NT2/D1 (cell line): ENCODE results near the gene SLC15A3.
"Not testable (repeated sequence)": the region's sequence is repeated elsewhere in the genome, so short reads cannot be mapped to it uniquely, and the experiment has no call there.

Experiments used
- DNase-seq: peaks from one replicate; pipeline ENCODE4 v3.0.0-alpha.2; 2011; ENCODE audit warnings: low read depth, low spot score
- H3K27me3 ChIP-seq: 2 replicates; pipeline ENCODE4 v1.6.0; 2011; ENCODE audit warnings: mild to moderate bottlenecking; ENCODE audit not compliant: insufficient read length, insufficient read depth
- H3K36me3 ChIP-seq: 2 replicates; pipeline ENCODE4 v1.6.1; 2011; ENCODE audit warnings: mild to moderate bottlenecking, low read length, mixed read lengths; ENCODE audit not compliant: insufficient read depth, insufficient read length
- H3K4me1 ChIP-seq: 2 replicates; pipeline ENCODE4 v1.5.1; 2011; ENCODE audit not compliant: insufficient read depth, insufficient read length
- H3K4me3 ChIP-seq: 2 replicates; pipeline ENCODE4 v1.5.1; 2011; ENCODE audit warnings: low read depth; ENCODE audit not compliant: insufficient read length
- H3K9ac ChIP-seq: 2 replicates; pipeline ENCODE4 v1.6.0; 2011; ENCODE audit warnings: low read depth; ENCODE audit not compliant: insufficient read length
- H3K9me3 ChIP-seq: 2 replicates; pipeline ENCODE4 v1.5.1; 2011; ENCODE audit warnings: mild to moderate bottlenecking, low read length; ENCODE audit not compliant: insufficient read depth
- SUZ12 ChIP-seq: IDR thresholded peaks from 2 replicates; pipeline ENCODE4 v1.6.1; 2011; ENCODE audit not compliant: insufficient read length, insufficient read depth; ENCODE audit errors: extremely low read depth
- YY1 ChIP-seq: IDR thresholded peaks from 2 replicates; pipeline ENCODE4 v1.6.1; 2011; ENCODE audit not compliant: insufficient read length, insufficient read depth
- ZNF274 ChIP-seq: IDR thresholded peaks from 2 replicates; pipeline ENCODE4 v1.6.1; 2011; ENCODE audit warnings: mild to moderate bottlenecking, low read depth, low read length

SLC15A3 gene

DNA sequence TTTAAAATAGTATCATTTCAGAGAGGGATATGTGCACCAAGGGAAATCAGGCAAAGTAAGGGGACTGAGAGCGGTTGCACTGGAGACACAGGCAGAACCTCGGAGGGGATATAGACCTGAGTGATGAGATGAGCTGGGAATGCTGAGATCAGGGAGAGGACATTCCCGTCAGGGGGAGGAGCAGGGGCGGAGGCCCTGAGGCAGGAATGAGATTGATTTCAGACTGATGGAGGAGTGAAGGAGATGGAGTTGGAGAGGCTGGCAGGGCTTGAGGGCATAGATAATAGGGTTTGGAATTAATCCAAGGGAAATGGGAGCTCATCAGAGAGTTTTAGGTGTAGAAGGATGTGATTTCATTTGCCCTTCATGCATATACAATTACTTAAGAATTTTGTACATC lies 32.7 kb upstream of the SLC15A3 start:
- no peak for DNase-seq
- Histone ChIP-seq H3K4me1 (peaks cover 3% of the 10 kb centered on the region), H3K9me3 (no peaks in the 10 kb centered on the region), H3K27me3 (no peaks in the 10 kb centered on the region), H3K9ac (no peak overlapping the region), H3K4me3 (no peak overlapping the region), H3K36me3 (no peaks in the 10 kb centered on the region)
- TF ChIP-seq YY1: no peak
- no peak for TF ChIP-seq SUZ12
- no peak for TF ChIP-seq ZNF274

DNA sequence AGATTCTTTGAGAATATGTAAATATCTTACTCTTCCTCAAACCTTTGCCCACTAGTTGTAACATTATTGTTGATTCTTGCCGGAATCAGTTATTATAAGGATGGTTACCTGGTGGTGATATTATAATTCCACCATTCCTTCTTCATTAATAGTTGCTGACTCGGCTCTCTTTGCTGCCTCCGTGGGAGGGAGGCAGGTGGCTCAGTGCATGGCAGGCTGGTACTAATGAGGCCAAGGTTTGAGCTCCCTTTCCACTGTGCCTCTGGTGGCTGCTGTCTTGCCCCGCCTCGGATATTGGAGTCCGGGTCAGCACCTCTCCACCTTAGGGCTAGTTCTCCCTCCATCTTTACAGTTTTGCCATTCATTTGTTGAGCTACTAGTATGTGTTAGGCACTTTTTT lies 32.2 kb upstream of the SLC15A3 start:
- TF ChIP-seq SUZ12 (no peak), ZNF274 (no peak), YY1 (no peak)
- no peaks in the 10 kb centered on the region for H3K9me3 ChIP-seq
- H3K4me1 ChIP-seq: peaks cover 3% of the 10 kb centered on the region
- H3K27me3 ChIP-seq: no peaks in the 10 kb centered on the region
- no peak overlapping the region for H3K4me3 ChIP-seq
- no peak for DNase-seq
- H3K36me3 ChIP-seq: no peaks in the 10 kb centered on the region
- H3K9ac ChIP-seq: no peak overlapping the region

DNA sequence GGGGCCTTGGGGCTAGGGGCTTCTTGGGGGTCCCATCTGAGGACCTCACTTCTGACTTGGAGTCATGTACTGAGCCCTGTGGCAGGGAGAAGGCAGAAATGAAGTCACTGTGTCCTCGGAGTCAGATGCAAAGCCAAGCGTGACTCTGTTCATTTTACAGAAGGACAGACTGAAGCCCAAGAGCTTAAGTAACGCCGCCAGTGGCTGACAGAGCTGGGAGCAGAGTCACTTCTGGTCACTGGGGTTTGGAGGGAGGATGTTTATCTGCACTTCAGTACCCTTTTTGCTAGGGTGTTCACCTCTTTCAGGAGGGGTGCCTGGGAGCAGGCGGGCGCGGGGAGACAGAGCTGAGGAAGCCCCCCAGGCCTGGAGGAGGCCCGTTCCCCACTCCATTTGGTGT lies 30.2 kb upstream of the SLC15A3 start:
- Histone ChIP-seq H3K4me1 (peaks cover 3% of the 10 kb centered on the region), H3K27me3 (no peaks in the 10 kb centered on the region), H3K9me3 (no peaks in the 10 kb centered on the region), H3K9ac (no peak overlapping the region), H3K4me3 (no peak overlapping the region), H3K36me3 (no peaks in the 10 kb centered on the region)
- no peak for DNase-seq
- TF ChIP-seq SUZ12 (no peak), ZNF274 (no peak), YY1 (no peak)

DNA sequence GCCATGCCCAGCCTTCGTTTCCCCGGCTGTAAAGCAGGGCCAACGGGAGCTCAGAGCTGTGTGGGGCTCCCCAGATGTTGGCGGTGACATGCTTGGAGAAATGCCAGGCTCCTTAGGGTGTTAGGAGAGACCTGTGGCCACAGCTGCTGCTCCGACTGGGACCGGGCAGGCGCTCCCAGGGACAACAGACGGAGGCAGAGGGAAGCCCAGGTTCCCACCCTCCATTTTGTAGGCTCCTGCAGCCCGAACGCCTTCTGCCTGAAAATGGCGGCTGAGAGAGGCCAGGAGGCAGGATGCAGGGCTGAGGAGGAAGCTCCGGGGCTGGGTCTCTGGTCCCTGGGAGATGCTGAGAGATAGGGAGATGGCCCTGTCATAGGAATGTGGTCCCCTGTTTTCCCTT lies 29.5 kb upstream of the SLC15A3 start:
- TF ChIP-seq SUZ12 (no peak), ZNF274 (no peak)
- Histone ChIP-seq H3K4me3 (no peak overlapping the region), H3K27me3 (no peaks in the 10 kb centered on the region), H3K9me3 (no peaks in the 10 kb centered on the region), H3K9ac (no peak overlapping the region), H3K4me1 (peaks cover 3% of the 10 kb centered on the region), H3K36me3 (no peaks in the 10 kb centered on the region)
- no peak for DNase-seq

DNA sequence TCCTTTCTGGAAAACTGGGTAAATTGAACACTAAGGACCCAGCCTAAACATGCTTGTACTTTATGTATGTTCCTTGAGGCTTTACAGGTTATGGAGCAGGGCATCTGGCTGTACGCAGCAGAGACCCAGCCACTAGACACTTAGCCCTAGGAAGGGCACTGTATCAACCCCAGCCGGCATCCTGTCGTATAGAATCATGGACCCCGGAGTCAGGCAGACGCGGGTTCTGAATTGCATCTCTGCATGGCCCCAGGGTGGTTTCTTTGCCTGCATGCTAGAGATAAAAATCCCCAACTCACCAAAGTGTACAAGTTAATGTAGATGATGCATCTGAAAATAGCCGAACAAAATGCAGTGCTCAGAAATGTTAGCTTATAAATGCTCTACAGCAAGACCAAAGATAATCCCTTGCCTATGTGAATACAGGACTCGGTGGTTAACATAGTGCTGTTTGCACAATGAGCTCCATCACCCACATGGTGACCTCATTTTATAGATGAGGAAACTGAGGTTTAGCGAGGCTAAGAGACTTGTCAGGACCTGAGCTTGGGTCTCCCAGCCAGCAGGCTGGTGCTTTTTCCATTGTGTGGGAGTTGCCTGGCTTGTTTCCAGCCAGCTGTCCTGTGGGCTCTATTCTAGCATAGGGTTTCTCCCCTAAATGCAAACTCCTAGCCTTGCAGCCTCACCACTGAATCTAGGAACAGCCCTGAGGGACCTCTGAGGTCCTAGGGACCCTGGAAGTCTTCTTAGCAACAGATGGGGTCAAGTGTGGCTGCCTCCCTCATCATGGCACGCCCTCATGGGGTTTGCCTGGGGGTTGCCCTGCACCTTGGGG lies 26.8 kb upstream of the SLC15A3 start:
- H3K4me3 ChIP-seq: no peak overlapping the region
- DNase-seq: no peak
- TF ChIP-seq SUZ12: no peak
- no peak for TF ChIP-seq YY1
- no peak for TF ChIP-seq ZNF274
- no peaks in the 10 kb centered on the region for H3K27me3 ChIP-seq
- no peak overlapping the region for H3K9ac ChIP-seq
- peaks cover 3% of the 10 kb centered on the region for H3K4me1 ChIP-seq
- H3K36me3 ChIP-seq: no peaks in the 10 kb centered on the region
- no peaks in the 10 kb centered on the region for H3K9me3 ChIP-seq

DNA sequence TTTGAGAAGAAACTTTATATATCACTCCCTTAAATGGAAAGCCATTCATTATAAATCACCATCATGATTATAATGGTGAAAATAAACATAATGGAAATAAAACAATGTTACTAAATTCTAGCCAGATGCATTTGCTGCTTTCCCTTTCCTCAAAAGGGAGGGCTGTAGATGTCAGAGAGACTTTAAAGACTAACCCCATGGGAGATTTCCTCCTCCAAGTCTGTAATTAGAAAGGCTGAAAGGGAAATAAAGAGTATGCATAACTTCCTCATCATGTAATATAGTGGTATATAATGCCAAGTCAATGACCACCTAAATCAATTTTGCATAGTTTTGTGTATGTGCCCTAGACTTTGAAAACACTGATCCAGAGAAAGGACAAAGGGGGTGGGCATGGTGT lies 25.9 kb upstream of the SLC15A3 start:
- Histone ChIP-seq H3K27me3 (peaks cover 3% of the 10 kb centered on the region), H3K9ac (no peak overlapping the region), H3K9me3 (no peaks in the 10 kb centered on the region), H3K4me3 (no peak overlapping the region), H3K4me1 (peaks cover 3% of the 10 kb centered on the region), H3K36me3 (no peaks in the 10 kb centered on the region)
- no peak for DNase-seq
- no peak for TF ChIP-seq SUZ12
- no peak for TF ChIP-seq ZNF274
- no peak for TF ChIP-seq YY1

DNA sequence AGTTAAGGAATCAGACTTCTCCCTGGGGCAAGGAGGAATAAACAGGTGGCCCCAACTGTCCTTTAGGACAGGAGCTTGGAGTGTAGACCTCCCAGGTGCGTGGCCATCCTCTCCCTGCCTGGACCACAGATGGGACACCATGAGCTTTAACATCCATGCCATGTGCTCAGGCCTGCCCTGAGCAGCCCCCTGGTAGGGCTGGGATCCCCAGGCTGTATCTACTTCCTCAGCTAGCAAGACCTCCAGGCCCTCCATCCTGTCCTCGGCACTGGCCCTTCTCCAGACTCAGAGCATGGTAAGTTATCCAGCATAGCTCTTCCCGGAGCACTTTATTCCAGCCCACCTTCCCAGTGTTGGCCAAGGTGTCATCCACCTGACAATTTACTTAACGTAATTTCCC lies 25.2 kb upstream of the SLC15A3 start:
- no peak overlapping the region for H3K4me3 ChIP-seq

DNA sequence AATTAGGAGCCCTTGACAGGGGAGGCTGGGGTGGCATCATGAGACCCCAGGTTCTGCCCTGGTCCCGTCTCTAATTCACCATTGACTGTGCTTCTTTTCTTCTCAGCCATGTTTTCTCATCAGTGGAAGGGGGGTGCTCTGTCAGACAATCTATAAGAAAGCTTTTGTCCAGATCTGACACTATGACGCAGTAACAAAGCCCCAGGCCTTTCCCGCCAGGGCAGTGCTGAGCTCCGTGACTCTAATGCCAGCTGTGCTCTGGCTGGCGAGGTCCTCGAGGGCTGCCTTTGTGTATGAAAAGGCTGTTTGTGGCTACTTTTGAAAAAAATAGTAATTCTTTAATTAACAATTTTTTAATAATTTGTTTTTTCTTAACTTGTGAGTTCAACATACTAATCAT lies 22.8 kb upstream of the SLC15A3 start:
- Histone ChIP-seq H3K9me3 (no peaks in the 10 kb centered on the region), H3K9ac (no peak overlapping the region), H3K27me3 (peaks cover 6% of the 10 kb centered on the region), H3K36me3 (no peaks in the 10 kb centered on the region), H3K4me1 (no peaks in the 10 kb centered on the region), H3K4me3 (no peak overlapping the region)
- no peak for DNase-seq
- TF ChIP-seq SUZ12: no peak
- no peak for TF ChIP-seq YY1
- TF ChIP-seq ZNF274: no peak

More for the DNA sequence above, 25.2 kb upstream of the SLC15A3 start:
- H3K27me3 ChIP-seq: peaks cover 6% of the 10 kb centered on the region
- no peaks in the 10 kb centered on the region for H3K9me3 ChIP-seq
- no peaks in the 10 kb centered on the region for H3K36me3 ChIP-seq
- TF ChIP-seq SUZ12 (no peak), YY1 (no peak), ZNF274 (no peak)
- H3K4me1 ChIP-seq: no peaks in the 10 kb centered on the region
- DNase-seq: no peak
- H3K9ac ChIP-seq: no peak overlapping the region

DNA sequence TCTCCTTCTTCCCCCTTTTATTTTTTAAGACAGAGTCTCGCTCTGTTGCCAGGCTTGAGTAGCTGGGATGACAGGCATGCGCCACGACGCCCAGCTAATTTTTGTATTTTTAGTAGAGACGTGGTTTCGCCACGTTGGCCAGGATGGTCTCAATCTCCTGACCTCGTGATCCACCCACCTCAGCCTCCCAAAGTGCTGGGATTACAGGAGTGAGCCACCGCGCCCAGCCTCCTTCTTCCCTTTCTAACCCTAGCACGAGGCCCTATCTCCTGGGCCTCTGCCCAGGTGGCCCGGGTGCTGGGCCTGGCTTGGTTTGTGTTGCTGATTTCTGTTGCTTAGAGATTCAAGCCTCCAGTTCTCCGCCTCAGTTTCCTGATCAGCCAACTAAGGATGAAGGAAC lies 22.3 kb upstream of the SLC15A3 start:
- H3K9me3 ChIP-seq, H3K4me1 ChIP-seq, DNase-seq, H3K36me3 ChIP-seq, H3K9ac ChIP-seq, H3K27me3 ChIP-seq, H3K4me3 ChIP-seq: not testable (repeated sequence)
